ENCODE results near the gene CD82.
A peak's percentile ranks its signal among the peaks of the same experiment; 100 is the strongest.

CD82 gene

GRCh38 chr11:44624761-44625221 is 59.3 kb downstream of the CD82 start:
- DNase-seq (ENCODE audit: low spot score) = peak; percentile 43
- H3K4me3 ChIP-seq = no peak overlapping the region
- no peak for TF ChIP-seq CTCF (IDR thresholded peaks at IDR 0.05)
- no peak overlapping the region for H3K27ac ChIP-seq

- no peak overlapping the region for H3K27ac ChIP-seq
- no peak for TF ChIP-seq CTCF (IDR thresholded peaks at IDR 0.05)
- H3K4me3 ChIP-seq = no peak overlapping the region
- peak; percentile 64 for DNase-seq (ENCODE audit: low spot score)
These were observed 60.5 kb downstream of the CD82 start for GRCh38 chr11:44625759-44626523.

GRCh38 chr11:44626645-44627044 is 61.2 kb downstream of the CD82 start:
- DNase-seq (ENCODE audit: low spot score) = no peak
- no peak overlapping the region for H3K27ac ChIP-seq
- no peak for TF ChIP-seq CTCF (IDR thresholded peaks at IDR 0.05)
- no peak overlapping the region for H3K4me3 ChIP-seq

- Histone ChIP-seq H3K4me3 (no peak overlapping the region), H3K27ac (peak overlapping the region; percentile 10 to 42)
- TF ChIP-seq CTCF (IDR thresholded peaks at IDR 0.05) = no peak
- DNase-seq (ENCODE audit: low spot score) = no peak
These were observed 61.8 kb downstream of the CD82 start for GRCh38 chr11:44627165-44627789.

- DNase-seq (ENCODE audit: low spot score) = peak; percentile 76
- no peak for TF ChIP-seq CTCF (IDR thresholded peaks at IDR 0.05)
- Histone ChIP-seq H3K27ac (peak overlapping the region; percentile 10 to 42), H3K4me3 (no peak overlapping the region)
These were observed 62.7 kb downstream of the CD82 start for GRCh38 chr11:44627911-44628729.

- peak; percentile 64 for DNase-seq (ENCODE audit: low spot score)
- no peak overlapping the region for H3K27ac ChIP-seq
- TF ChIP-seq CTCF (IDR thresholded peaks at IDR 0.05) = no peak
- H3K4me3 ChIP-seq = no peak overlapping the region
These were observed 63.6 kb downstream of the CD82 start for GRCh38 chr11:44628730-44629700.

Measured in coronary artery (tissue), 2 donors.